Hindlimb muscle (tissue), 1 donor: ENCODE measurements around the gene CYP20A1. TPM values are rescaled to one million over a fixed set of nuclear protein-coding genes. Genes with fewer than 3 reads are reported as not detected.
A peak's percentile ranks its signal among the peaks of the same experiment; 100 is the strongest.
"Not testable (repeated sequence)": the region's sequence is repeated elsewhere in the genome, so short reads cannot be mapped to it uniquely, and the experiment has no call there.

Experiments
- DNase-seq: peaks from one replicate; pipeline ENCODE4 v3.0.0-alpha.2; 2013
- polyA plus RNA-seq: library from polyadenylated mRNA; unstranded; fragments of 120-200 nt; gene quantifications from one replicate; pipeline ENCODE4 v1.2.1, GENCODE V29; 2013; ENCODE audit not compliant: insufficient read length

CYP20A1 gene, protein sequence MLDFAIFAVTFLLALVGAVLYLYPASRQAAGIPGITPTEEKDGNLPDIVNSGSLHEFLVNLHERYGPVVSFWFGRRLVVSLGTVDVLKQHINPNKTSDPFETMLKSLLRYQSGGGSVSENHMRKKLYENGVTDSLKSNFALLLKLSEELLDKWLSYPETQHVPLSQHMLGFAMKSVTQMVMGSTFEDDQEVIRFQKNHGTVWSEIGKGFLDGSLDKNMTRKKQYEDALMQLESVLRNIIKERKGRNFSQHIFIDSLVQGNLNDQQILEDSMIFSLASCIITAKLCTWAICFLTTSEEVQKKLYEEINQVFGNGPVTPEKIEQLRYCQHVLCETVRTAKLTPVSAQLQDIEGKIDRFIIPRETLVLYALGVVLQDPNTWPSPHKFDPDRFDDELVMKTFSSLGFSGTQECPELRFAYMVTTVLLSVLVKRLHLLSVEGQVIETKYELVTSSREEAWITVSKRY
- polyA plus RNA-seq: 14.7 TPM

DNA sequence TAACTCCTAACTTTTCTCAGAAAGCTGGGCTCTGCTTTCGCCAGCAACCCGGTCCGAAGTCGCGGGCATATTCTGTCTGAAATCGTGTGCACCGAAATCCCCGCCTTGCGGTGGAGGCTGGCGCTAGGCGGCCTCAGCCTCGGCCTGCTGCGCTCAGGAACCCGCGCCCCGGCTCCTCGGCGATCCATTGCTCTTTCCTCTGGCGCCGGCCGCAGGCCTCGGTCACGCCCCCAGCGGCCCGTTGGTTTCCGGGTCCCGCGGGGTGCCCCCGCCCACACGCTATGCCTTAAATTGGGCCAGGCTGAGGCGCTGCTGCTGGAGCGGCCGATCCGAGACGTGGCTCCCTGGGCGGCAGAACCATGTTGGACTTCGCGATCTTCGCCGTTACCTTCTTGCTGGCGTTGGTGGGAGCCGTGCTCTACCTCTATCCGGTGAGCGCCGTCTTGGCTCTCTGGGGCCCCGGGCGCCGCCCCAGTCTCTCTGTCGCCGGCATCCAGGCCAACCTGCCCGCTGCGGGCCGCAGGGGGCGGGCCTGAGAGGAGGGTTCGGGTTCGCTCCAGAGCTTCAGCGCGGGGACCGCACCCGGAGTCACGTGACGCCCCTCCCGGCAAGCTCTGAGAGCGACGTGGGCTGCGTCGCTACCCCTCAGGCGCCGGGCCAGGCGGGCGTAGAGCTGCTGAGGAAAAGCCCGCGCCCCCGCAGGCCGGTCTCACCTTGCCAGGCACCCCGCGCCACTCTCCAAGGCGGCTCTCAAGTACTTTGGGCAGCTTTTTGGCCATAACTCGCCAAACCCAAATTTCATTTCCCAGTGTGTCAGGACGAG, at the start of gene CYP20A1:
Gene CYP20A1 (plus strand): TSS at position 315 of the 823 bp plus-strand sequence. CDS start 45 bp downstream, at position 360.
- peak; percentile 98 for DNase-seq

- DNase-seq: not testable (repeated sequence)
Measured at GRCh38 chr2:203190547-203190946, 48.3 kb upstream of the CYP20A1 start.

GRCh38 chr2:203191026-203191425, 47.8 kb upstream of the CYP20A1 start:
- DNase-seq: not testable (repeated sequence)

DNA sequence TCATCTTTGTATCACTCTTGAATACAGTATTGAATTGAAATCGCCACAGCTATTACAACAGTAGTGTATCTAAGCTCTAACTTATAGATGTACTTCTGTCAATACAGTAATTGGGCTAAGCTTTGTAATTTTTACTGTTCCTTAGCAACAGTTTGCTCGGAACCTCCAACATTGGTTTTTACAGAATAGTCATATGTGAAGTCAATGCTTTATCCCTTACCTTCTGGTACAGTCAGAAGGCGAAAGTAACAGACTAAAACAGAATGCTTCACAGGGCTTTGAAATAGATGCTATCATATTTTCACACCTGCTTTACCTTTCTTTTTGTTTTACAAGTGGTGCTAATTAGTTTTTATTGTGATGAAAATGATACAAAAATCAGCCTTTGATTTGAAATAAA, 46.9 kb upstream of the CYP20A1 start:
- no peak for DNase-seq

DNA sequence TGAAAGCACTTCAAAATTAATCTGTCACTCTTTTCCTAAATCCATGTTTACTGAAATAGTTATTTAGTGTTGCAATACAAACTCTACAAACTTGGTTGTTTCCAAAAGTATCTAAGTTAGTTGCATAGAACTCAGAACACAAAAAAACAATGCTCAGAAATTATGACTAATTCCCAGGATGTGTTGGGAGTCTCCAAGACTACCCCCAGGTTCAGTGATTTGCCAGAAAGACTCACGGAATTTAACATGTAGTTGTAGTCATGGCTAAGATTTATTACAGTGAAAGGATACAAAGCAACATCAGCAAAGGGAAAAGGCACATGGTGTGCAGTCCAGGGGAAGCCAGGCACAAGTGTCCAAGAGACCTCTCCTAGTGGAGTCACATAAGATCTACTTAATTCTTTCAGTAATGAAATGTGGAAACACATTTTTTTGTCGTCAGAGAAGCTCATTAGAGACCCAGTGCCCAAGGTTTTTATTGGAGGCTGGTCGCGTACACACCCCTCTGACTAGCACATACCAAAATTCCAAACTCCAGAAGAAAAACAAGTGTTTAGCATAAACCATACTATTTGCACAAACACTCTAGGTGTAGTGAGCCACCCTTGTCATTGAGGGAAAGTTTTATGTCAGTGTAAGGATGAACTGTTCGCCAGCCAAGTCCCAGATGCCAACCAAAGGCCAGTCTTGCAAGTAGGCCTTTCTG, 43.3 kb upstream of the CYP20A1 start:
- no peak for DNase-seq

GRCh38 chr2:203200866-203201265, 38.0 kb upstream of the CYP20A1 start:
- no peak for DNase-seq

GRCh38 chr2:203201426-203201825, 37.4 kb upstream of the CYP20A1 start:
- DNase-seq: no peak

- DNase-seq: no peak
Measured at GRCh38 chr2:203209538-203209937, 29.3 kb upstream of the CYP20A1 start.

DNA sequence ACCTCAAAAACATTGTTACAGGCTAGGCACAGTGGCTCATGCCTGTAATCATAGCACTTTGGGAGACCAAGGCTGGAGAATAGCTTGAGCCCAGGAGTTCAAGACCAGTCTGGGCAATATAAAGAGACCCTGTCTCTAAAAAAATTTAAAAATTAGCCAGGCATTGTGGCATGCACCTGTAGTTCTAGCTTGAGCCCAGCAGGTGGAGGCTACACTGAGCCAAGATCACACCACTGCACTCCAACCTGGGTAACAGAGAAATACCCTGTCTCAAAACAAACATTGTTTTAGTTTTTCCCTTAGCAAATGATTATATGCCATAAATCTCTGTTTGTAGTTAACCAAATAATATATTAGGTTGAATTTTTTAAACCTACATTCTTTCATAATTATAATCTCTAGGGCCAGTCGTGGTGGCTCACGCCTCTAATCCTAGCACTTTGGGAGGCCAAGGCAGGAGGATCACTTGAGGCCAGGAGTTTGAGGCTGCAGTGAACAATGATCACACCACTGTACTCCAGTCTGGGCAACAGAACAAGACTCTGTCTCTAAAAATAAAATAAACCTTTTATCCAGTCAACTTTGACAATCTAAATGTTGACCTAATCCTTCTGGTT, 13.3 kb upstream of the CYP20A1 start:
- DNase-seq: no peak

DNA sequence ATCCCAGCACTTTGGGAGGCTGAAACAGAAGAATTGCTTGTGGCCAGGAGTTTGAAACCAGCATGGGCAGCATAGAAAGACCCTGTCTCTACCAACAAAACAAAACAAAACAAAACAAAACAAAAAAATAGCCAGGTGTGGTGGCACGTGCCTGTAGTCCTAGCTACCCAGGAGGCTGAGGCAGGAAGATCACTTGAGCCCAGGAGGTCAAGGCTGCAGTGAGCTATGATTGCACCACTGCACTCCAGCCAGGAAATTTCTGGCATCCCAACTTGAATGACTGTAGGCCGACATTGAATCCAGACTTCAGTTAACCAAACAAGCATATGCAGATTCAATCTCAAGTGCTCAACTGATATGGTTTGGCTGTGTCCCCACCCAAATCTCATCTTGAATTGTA, 9.1 kb upstream of the CYP20A1 start:
- DNase-seq: not testable (repeated sequence)

- no peak for DNase-seq
Measured at GRCh38 chr2:203237346-203238238, 1.2 kb upstream of the CYP20A1 start.

GRCh38 chr2:203238292-203238703, 520 bp upstream of the CYP20A1 start:
- no peak for DNase-seq

DNA sequence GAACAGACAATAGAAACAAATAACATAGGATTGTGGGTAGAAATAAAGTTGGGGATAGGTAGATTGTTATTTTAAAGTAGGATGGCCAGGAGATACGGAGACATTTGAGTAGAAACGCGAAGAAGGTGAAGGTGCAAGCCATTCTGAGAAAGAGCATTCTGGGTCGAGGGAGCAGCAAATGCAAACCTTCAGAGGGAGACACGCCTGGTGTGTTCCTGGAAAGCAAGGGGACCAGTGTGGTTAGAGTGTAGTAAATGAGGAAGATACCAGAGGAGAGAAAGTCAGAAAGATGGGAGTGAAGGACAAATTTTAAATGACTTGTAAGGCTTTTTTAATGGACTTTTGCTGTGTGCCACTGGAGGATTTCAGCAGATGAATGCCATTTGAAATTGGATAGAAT, 1.7 kb downstream of the CYP20A1 start:
- no peak for DNase-seq

- no peak for DNase-seq
Measured at GRCh38 chr2:203242518-203242917, 3.7 kb downstream of the CYP20A1 start.

- DNase-seq: no peak
Measured at GRCh38 chr2:203246646-203247045, 7.8 kb downstream of the CYP20A1 start.

GRCh38 chr2:203252818-203253217, 14.0 kb downstream of the CYP20A1 start:
- DNase-seq: no peak

- DNase-seq: not testable (repeated sequence)
Measured at GRCh38 chr2:203253422-203254095, 14.7 kb downstream of the CYP20A1 start.

DNA sequence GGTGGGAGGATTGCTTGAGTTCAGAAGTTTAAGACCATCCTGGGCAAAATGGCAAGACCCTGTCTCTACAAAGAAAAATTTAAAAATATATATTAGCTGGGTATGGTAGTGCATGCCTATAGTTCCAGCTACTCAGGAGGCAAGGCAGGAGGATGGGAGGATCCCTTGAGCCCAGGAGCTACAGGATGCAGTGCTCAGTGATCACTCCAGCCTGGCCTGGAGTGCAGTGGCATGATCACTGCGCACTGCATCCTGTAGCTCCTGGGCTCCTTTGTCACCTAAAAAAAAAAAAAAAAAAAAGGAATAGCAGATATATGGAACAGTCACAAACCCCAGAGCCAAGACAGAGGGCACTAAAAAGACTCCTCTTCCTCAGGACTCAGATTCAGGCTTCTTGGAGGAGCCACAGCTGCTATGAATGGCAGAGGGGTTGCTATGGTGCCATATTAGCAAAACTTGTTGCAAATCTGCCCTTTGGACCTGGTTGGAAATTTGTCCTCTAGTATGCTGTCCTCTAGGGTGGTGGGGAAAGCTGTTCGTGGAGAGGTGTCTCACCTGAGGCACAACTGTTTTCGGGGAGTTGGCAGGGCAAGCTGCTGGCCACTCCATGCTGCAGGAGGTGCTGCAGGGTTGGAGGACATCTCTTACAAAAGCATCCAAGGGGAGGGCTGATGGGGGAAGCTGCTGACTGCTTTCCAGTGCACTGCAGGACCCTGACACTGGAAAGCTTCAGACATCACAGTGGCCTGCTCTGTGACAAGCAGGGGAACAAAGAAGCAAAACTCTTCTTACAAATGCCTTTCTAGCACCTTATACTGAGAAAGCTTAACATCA, 22.7 kb downstream of the CYP20A1 start:
- DNase-seq: no peak

DNA sequence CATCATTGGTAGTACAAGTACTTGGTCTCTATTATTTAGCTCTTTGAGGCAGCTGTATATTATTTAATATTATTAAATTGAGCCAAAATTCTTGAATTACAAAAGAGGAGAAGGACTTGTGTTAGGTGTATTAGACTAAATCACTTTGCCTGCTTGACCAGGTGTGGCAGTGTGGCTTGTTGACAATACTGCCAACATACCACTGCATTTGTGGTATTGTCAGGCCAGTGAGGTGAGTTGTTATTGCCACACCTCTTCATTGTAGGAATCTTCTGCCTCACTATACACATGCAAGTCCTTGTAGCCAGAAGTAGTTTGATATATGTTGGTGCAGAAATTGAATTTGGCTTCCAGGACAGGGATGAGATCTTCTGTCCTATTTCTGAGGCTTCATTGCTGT, 40.5 kb downstream of the CYP20A1 start:
- no peak for DNase-seq
